Kidney glomerular epithelial cell (primary cell): ENCODE results near the gene FOXO6.

ENCODE experiments used
- DNase-seq: peaks from one replicate; lab custom pipeline; 2025; lab: John Stamatoyannopoulos, UW

The FOXO6 gene

GRCh38 chr1:41404308-41404761, 43.1 kb downstream of the FOXO6 start:
- DNase-seq = peak; percentile 5

- no peak for DNase-seq
Observed at GRCh38 chr1:41407664-41408252, 46.5 kb downstream of the FOXO6 start.

DNA sequence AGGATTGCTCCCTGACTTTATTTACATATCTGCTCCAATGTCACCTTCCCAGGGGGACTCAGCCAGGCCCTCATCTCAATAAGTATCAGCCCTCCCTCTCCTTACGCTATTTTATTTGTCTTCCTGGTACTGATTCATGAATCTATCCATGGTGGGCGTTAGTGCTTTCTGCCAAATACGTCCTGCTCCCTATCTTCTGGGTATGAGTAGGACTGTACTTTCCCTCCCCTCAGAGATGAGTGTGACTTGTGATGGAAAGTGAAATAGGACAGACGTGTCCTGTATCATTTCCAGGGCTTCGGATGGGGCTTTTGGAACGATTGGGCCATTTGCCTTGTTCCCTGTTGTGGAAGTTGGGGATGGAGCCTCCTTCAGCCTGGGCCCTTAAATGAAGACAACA, 47.5 kb downstream of the FOXO6 start:
- DNase-seq = no peak

- no peak for DNase-seq
Observed at GRCh38 chr1:41409825-41410224, 48.6 kb downstream of the FOXO6 start.

GRCh38 chr1:41410462-41410861, 49.2 kb downstream of the FOXO6 start:
- DNase-seq = no peak

DNA sequence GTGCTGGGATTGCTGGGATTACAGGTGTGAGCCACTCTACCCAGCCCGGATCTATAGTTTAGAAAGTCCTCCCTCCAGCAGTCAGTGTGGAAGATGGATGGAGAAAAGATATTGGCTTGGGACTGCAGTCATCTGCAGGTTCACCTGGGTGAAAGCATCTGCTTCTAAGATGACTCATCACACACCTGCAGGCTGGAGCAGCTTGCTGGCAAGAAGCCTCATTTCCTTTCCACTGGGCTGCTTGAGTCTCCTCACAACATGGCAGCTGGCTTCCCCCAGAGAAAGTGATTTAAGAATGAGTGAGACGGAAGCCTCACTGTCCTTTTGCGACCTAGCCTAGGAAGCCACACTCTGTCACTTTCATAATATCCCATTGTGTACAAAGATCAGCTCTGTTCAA, 50.0 kb downstream of the FOXO6 start:
- no peak for DNase-seq

- no peak for DNase-seq
Observed at GRCh38 chr1:41412748-41413147, 51.5 kb downstream of the FOXO6 start.

DNA sequence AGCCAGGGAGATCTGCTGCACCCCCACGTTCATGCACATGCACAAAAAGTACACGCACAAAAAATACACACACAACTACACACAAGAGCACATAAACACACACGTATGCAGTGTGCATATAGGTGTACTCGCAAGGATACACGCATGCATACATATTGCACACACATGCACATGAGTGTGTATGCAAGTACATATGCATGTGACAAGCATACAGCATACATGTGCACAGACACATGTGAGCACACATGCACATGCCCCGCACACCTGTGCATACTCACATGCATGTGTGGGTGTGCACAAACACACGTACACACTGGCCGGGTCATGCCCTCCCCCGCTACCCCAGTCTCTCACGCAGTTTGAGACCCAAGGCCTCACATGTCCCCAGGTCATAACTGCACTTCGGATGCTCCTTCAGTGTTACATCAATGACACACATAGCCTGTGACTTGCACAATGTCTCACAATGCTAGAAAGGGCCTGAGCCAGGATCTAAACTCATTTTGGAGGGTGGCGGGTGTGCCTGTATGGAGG, 52.6 kb downstream of the FOXO6 start:
- no peak for DNase-seq

GRCh38 chr1:41414296-41414695, 53.1 kb downstream of the FOXO6 start:
- DNase-seq = no peak

- DNase-seq = no peak
Observed at GRCh38 chr1:41414716-41415306, 53.6 kb downstream of the FOXO6 start.

GRCh38 chr1:41416081-41416480, 54.8 kb downstream of the FOXO6 start:
- no peak for DNase-seq

GRCh38 chr1:41416552-41417334, 55.5 kb downstream of the FOXO6 start:
- peak; percentile 81 for DNase-seq

- no peak for DNase-seq
Observed at GRCh38 chr1:41417335-41417682, 56.1 kb downstream of the FOXO6 start.

GRCh38 chr1:41417746-41418145, 56.5 kb downstream of the FOXO6 start:
- DNase-seq = no peak

- DNase-seq = peak; percentile 69
Observed at GRCh38 chr1:41418857-41419583, 57.8 kb downstream of the FOXO6 start.

DNA sequence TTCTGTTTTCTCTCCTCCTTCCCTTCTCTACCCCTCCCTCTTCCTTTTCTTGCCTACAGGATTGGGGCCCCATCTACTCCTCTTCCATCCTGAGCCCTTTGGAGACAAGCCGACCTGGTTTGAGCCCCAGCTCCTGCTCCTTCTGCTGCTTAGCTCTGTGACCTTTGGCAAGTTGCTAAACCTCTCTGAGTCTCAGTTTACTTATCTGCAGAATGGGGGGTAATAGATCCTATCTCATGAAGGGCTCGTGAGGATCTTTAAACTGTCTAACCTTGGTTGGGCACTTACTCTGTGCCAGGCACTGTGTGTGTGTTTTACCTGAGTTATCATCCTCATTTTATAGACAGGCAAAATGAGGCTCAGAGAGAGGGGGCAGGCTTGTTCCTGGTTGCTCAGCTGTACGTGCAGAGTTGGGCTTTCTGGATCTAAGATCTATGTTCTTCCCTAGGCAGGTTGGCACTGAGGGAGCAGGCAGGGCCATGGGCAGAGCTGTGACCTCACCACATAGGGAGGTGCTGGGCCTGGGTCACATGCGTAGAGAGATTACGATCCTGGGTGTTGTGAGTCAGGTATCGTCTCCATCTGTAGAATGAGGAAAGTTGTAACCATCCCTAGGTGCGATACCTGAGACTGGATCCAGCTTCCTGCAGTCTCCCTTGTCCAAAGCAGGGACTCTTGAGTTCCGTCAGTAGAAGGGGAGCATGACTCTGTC, 58.5 kb downstream of the FOXO6 start:
- DNase-seq = no peak

GRCh38 chr1:41420351-41420750, 59.1 kb downstream of the FOXO6 start:
- no peak for DNase-seq

GRCh38 chr1:41420860-41421259, 59.6 kb downstream of the FOXO6 start:
- no peak for DNase-seq

- DNase-seq = no peak
Observed at GRCh38 chr1:41422306-41422705, 61.1 kb downstream of the FOXO6 start.

DNA sequence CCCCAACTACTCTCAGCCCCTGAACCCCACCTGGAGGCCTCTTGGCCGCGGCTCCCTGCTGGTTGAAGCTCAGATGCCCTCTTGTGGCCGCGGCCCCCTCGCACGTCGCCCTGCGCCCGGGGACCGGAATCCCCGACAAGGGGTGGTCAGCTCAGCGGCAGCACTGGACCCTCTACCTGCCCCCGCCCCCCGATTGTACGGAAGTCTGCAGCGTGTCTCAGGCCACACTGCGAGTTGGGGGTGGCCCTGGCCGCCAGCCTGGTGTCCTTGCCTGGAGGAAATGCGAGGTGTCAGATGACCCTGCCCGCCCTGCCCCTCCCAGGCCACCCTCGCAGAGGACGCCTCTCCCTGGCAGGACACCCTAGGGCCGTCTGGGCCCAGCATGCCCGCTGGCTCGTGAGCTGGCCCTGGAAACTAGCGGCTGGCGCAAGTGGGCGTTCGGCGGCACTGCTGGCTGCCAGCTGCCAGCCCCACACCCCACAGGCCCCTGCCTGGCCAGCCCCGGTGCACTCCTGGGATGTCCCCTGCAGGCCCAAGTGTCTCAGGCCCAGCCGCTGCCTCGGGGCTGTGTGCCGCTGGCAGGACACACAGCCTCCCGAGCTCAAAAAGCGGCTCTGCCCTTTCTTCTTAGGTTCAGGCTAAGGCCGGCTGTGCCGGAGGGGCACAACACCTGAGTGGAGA, 62.4 kb downstream of the FOXO6 start:
- DNase-seq = no peak

DNA sequence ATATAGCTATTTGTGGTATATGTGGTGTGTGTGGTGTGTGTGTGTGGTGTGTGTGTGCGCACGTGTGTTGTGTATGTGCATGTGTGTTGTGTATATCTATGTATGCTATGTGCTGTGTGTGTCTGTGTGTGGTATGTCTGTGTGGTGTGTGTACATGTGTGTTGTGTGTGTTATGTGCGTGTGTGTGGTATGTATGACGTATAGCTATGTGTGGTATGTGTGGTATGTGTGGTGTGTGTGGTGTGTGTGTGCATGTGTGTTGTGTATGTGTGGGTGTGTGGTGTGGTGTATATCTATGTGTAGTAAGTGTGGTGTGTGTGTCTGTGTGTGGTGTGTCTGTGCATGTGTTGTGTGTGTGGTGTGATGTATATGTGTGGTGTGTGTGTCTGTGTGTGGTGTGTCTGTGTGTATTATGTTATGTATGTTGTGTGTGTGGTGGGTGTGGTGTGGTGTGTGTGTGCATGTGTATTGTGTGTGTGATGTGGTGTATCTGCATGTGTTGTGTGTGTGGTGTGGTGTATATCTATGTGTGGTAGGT, 63.4 kb downstream of the FOXO6 start:
- no peak for DNase-seq
